ENCODE results near the gene ATP6V0D1. TPM values are rescaled to one million over a fixed set of nuclear protein-coding genes. Genes with fewer than 3 reads are reported as not detected.
"Not testable (repeated sequence)": the region's sequence is repeated elsewhere in the genome, so short reads cannot be mapped to it uniquely, and the experiment has no call there.

Gene ATP6V0D1
- total RNA-seq, 2 donors from 2014 or later, result 79.7 to 95.7 TPM

DNA sequence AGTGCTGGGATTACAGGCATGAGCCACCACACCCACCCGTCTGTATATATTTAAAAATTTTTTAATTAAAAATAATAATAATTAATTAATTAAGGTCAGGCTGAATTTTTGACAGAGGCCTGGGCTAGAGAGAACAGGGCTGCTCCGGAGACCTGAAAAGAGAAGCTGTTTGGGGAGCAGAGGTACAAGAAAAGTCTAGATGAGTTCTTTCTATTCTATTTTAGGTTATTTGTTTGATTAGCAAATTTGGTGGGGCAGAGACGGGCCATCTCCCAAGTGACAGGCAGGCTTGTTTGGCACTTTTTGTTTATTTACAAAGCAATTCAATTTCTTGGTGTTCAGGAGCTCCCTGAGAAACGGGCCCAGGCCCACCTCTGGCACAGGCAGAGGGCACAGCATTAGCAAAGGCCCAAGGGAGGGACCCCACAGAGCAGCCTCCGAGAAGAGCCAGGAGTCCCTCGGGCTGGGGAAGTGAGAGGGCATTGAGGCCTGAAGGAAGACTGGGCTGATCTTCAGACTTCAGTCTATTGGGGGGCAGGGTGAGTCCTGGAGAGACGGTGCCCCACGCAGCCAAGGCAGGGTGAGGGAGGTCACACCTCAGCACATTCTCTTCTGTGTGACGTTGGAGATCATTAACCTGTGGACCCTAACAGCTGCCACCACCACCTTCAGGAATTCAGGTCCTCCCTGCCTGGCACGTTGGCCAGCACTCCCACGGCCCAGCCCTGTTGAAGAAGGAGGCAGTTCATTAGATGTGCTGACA, 36.9 kb upstream of the ATP6V0D1 start:
- Histone ChIP-seq H3K4me1 (peaks cover 0 to 12% of the 10 kb centered on the region in 2 donors), H3K36me3 (no peaks in the 10 kb centered on the region), H3K27ac (no peak overlapping the region), H3K9me3 (no peaks in the 10 kb centered on the region), H3K4me3 (no peak overlapping the region), H3K27me3 (no peaks in the 10 kb centered on the region)
- no peak for DNase-seq (ENCODE audit: low spot score)
- TF ChIP-seq, protein P1, sequence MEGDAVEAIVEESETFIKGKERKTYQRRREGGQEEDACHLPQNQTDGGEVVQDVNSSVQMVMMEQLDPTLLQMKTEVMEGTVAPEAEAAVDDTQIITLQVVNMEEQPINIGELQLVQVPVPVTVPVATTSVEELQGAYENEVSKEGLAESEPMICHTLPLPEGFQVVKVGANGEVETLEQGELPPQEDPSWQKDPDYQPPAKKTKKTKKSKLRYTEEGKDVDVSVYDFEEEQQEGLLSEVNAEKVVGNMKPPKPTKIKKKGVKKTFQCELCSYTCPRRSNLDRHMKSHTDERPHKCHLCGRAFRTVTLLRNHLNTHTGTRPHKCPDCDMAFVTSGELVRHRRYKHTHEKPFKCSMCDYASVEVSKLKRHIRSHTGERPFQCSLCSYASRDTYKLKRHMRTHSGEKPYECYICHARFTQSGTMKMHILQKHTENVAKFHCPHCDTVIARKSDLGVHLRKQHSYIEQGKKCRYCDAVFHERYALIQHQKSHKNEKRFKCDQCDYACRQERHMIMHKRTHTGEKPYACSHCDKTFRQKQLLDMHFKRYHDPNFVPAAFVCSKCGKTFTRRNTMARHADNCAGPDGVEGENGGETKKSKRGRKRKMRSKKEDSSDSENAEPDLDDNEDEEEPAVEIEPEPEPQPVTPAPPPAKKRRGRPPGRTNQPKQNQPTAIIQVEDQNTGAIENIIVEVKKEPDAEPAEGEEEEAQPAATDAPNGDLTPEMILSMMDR (IDR thresholded peaks at IDR 0.05), result no peak

DNA sequence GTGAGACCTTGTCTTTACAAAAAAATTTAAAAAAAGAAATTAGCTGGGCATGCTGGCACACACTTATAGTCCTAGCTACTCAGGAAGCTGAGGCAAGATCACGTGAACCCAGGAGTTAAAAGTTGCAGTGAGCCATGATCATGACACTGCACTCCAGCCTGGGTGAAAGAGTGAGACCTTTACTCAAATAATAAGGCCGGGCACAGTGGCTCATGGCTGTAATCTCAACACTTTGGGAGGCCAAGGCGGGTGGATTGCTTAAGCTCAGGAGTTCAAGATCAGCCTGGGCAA, 36.1 kb upstream of the ATP6V0D1 start:
- no peaks in the 10 kb centered on the region for H3K27me3 ChIP-seq
- no peak for DNase-seq (ENCODE audit: low spot score)
- TF ChIP-seq, protein P1 (IDR thresholded peaks at IDR 0.05), result no peak

DNA sequence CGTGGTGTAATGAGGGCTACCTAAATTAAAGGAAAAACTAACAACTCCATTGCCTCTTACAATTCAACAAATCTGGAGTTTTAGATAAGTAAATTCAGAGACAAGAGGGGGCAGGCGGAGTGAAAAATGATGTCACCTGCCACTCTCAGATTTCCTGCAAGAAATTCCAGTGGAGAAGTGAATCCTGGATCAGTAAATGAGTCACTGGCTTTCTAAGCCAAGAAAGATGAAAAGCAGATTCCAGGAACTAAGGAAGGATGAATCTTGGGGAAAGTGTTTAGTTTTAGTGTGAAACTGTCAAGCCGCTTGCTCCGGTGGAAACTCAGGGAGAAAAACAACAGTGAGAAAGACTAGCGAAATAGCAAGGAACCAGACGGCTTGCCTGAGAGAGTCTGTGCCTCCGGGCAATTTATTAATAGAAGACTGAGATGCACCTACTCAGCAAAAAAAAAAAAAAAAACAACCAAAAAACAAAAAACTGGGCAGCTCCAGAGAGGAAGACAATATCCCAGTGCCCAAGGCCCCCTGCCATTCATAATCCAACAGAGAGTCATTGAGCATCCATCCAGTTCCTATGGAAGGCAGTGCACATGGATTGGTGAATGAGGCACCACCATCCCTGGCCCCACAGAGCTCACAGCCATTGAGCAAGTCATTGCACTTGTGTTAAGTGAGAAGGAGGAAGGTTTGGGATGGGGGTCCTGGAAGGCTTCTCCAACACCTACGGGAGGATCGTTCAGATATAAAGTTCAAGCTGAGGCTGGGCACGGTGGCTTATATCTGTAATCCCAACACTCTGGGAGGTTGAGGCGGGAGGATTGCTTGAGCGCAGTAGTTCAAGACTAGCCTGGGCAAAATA, 35.6 kb upstream of the ATP6V0D1 start:
- TF ChIP-seq, protein P1 (IDR thresholded peaks at IDR 0.05), result no peak
- Histone ChIP-seq H3K4me3 (no peak overlapping the region), H3K9me3 (no peaks in the 10 kb centered on the region), H3K27me3 (no peaks in the 10 kb centered on the region), H3K27ac (no peak overlapping the region), H3K36me3 (no peaks in the 10 kb centered on the region), H3K4me1 (peaks cover 0 to 8% of the 10 kb centered on the region in 2 donors)
- DNase-seq (ENCODE audit: low spot score), result no peak

More for the DNA sequence above, 36.1 kb upstream of the ATP6V0D1 start:
- Histone ChIP-seq H3K27ac (no peak overlapping the region), H3K4me3 (no peak overlapping the region), H3K36me3 (no peaks in the 10 kb centered on the region), H3K9me3 (no peaks in the 10 kb centered on the region), H3K4me1 (peaks cover 0 to 12% of the 10 kb centered on the region in 2 donors)

DNA sequence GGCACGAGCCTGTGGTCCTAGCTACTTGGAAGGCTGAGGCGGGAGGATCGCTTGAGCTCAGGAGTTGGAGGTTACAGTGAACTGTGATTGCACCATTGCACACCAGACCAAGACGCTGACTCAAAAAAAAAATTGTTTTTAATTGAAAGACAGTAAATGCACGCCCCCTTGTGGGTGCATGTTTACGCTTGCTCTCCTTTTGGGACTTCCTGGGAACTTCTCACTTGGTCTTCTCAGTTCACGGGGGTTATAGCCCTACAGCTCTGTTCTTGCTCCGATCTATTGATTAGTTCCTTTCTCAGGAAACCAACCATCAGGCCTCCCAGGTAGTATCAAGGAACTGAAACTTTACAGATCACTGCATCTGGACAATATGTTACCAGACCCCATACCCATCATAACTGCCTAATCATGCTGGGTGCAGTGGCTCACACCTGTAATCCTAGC, 33.4 kb upstream of the ATP6V0D1 start:
- Histone ChIP-seq H3K27me3 (no peaks in the 10 kb centered on the region), H3K36me3 (no peaks in the 10 kb centered on the region), H3K27ac (no peak overlapping the region), H3K4me3 (no peak overlapping the region), H3K4me1 (no peaks in the 10 kb centered on the region), H3K9me3 (no peaks in the 10 kb centered on the region)
- peak; percentile 89 for DNase-seq (ENCODE audit: low spot score)
- TF ChIP-seq, protein P1 (IDR thresholded peaks at IDR 0.05), result peak; percentile 41 to 76

DNA sequence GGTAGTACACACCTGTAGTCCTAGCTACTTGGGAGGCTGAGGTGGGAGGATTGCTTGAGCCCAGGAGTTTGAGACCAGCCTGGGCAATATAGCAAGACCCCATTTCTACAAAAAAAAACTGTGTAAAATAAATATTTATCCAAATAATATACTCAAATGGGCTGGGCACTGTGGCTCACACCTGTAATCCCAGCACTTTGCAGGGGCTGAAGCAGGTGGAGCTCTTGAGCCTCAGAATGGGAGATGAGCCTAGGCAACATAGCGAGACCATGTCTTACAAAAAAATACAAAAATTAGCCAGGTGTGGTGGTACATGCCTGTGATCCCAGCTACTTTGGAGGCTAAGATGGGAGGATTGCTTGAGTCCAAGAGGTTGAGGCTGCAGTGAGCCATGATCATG, 32.9 kb upstream of the ATP6V0D1 start:
- not testable (repeated sequence) for H3K27ac ChIP-seq; H3K27me3 ChIP-seq; H3K9me3 ChIP-seq; H3K4me1 ChIP-seq; H3K36me3 ChIP-seq; DNase-seq (ENCODE audit: low spot score); H3K4me3 ChIP-seq

DNA sequence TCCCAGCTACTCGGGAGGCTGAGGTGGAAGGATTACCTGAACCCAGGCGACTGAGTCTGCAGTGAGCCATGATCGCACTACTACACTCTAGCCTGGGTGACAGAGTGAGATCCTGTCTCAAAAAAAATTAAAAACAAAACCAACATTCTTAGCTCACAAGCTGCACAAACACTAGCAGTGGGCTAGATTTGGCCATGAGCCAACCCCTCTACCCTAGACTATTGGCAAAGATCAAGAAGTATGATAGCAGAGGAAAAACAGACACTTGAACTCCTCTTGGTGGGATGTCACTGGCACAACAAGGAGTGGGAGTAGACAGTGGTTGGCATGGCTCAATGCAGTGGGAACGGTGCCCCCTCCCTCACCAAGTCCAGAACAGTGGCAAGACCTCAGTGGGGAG, 28.1 kb upstream of the ATP6V0D1 start:
- H3K27ac ChIP-seq, result no peak overlapping the region
- peaks cover 0 to 5% of the 10 kb centered on the region in 2 donors for H3K4me1 ChIP-seq
- TF ChIP-seq, protein P1 (IDR thresholded peaks at IDR 0.05), result no peak
- no peak for DNase-seq (ENCODE audit: low spot score)
- H3K9me3 ChIP-seq, result no peaks in the 10 kb centered on the region
- H3K27me3 ChIP-seq, result no peaks in the 10 kb centered on the region
- no peaks in the 10 kb centered on the region for H3K36me3 ChIP-seq
- no peak overlapping the region for H3K4me3 ChIP-seq

Measured in right atrium auricular region (tissue), 2 donors.